HG03159 (cell line): ENCODE measurements around the gene NCKAP5.

Source experiments
- ATAC-seq: cut with Tn5 transposase; IDR thresholded peaks from one replicate; pipeline ENCODE4 v1.9.1; 2021; ENCODE audit warnings: mild to moderate bottlenecking, moderate library complexity; ENCODE audit not compliant: unreplicated experiment

NCKAP5 gene

DNA sequence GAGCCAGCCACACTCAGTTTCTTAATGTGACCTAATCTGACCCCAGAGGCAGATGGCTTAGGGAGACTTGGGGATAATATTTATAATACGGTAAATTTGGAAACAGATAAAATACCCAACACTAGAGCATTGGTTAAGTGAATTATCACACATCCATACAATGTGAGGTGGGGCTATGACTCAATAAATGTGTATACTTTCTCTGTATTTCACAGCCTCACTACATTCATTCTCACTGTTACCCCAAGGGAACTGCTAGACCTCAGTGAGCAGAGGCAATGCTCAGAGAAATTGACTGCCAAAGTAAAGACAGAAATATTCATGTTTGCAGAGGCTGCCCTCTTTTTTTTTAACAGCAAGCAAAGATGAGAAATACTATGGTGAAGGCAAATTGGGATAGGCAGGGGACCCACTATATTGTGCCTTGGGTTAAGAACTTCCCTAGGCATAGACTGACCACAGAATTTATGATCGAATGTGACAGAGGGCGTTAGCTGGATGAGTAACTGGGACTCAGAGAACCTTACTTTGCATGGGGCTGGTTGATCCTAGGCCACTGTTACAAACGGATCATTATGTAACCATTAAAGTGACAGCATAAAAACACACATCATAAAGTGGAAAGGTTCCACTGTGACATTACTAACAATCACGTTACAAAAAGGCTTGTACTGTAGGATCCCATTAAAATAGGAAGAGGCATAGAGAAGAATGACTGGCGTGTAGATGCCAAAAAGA lies 652.3 kb downstream of the NCKAP5 start:
- ATAC-seq, result peak; percentile 78

DNA sequence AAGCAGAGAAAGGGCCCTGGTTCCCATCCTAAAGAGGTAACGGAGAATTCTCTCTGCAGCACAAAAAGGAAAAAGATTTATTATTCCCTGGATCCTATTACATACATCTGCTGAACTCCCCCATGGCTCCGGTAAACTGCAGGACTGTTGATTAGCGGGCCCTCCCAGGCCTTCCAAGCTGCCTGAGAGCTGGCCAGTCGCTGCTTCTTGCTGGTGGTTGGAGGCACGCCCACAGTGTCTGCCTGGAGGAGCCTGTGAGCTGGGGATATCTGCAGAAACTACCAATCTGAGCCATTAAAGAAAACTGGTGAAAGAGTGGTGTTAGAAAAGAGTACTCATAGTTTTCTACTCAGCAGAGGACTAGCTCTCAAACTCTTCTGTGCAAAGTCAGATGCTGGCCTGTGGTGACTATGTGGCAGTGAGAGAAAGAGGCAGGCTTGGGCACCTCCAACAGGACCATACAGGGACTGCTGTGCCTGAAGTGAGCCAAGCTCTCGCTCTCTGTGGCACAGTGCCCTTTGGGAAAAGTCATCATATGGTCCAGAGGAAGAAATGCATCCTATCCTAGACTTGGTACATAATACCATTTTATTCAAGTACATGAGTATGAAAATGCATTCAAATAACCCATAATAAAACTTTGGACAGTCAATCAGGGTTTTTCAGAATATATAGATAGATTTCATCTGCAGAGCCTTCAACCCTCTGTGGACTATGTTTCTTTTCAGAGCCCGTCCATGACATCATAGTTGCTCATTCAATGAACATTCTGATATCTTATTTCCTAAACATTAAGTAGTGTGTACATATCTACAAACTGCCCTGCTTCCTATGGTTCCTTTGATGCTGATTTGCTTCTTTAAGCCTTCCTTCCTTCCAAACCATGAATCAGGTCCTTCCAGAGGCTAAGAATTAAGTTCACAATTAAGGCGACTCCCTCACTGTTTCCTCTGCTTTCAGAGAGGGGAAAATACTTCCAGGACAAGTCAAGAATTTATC lies 656.2 kb downstream of the NCKAP5 start:
- ATAC-seq, result no peak

DNA sequence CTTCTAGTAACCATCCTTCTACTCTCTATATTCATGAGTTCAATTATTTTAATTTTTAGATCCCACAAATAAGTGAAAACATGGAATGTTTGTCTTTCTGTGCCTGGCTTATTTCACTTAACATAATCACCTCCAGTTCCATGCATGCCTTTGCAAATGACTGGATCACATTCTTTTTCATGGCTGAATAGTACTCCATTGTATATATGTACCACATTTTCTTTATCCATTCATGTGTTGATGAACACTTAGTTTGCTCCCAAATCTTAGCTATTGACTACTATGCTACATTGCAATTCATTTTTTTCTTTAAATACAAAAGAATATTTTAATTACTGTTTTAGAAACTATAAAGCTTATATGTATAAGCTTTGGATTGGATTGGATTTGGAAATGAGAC lies 657.8 kb downstream of the NCKAP5 start:
- ATAC-seq, result no peak

DNA sequence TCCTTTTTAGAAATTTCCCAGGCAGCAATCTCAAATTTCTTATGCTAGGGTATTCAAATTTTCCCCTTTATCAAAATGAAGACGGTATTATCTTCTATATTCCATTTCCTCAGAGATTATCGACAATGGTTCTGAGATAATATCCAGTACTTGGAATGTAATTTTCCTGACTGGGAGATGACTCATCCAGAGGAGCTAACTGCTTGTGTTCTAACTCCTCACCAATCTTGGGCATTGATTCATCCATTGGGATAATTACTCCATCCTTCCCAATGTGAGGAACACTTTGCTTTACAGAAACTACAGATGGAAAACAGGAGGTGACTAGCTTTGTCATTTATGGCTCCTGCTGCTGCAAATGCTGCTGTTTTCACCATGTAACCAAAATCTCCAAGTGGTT lies 658.8 kb downstream of the NCKAP5 start:
- ATAC-seq, result no peak

DNA sequence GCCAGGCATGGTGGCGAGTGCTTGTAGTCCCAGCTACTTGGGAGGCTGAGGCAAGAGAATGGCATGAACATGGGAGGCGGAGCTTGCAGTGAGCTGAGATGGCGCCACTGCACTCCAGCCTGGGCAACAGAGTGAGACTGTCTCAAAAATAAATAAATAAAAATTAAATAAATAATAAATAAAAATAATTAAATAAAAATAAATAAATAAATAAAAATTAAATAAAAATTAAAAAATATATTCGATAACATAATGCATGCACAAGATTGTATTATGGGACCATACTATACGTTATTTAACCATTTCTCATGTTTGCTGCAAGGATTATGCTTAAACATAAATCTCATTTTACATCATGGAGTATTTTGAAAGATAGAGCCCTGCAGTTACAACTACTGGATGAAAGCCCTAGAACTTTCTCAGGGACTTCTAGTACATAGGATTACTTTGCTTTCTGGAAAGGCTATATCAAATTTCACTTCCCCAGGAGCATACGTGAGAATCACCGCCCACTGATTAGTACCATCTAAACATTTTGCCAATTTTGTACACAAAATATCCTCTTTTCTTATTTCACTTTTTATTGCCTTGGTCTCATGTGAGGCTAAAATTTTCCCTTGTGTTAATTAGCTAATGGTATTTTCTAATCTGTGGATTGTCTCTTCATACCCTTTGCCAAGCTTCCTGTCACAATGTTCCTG lies 664.0 kb downstream of the NCKAP5 start:
- ATAC-seq, result no peak

DNA sequence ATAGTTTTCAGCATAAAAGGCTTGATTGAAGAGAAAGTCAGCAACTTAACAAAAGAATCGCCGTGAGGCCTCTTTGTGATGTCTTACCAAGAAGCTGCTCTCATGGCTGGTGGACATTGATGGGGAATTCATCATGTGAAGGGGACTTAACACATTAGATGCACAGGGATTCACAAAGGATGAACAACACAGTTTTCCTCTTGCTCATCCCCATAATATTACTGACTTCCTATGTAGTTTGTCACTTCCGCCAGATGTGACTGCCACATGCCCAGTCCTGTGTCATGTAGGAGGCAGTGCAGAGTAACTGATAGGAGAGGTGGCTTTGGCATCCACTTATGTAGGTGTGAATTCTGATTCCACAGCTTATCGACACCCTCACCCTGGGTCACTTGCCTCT lies 665.6 kb downstream of the NCKAP5 start:
- no peak for ATAC-seq

DNA sequence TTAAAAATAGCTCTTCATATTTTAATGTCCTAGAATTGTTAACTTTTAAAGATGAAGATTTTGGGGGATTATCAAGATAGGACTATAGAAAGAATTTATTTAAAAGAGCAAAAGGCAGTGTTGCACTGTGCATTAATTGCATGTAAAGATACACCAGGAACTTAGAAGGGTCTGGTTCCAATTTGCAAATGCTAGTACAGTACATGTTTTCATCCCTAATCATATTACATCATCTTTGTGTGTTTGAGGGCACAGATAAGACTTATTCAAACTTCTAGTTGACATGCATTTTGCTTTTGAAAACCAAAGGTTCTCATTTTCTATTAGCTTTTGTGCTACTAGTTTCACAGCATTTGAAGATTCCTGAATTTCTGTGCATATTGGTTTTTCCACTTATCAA lies 666.6 kb downstream of the NCKAP5 start:
- ATAC-seq, result no peak

DNA sequence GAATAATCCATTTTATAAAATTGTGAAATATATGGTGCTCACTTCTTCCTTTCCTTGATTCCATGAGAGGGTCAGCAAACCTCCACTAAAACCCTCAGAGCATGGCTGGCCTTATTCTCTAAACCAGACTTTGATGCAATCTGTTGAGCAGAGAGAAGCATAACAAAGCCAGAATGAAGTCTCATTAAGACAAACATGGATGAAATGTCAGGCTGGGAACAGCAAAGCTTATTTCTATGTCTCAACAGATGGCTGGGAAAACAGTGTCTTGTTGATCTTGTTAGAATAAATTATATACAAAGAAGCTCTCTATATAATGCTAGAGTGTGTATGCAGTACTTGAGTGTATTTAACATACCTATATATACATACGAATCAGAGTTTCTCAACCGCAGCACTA lies 671.2 kb downstream of the NCKAP5 start:
- ATAC-seq, result no peak

DNA sequence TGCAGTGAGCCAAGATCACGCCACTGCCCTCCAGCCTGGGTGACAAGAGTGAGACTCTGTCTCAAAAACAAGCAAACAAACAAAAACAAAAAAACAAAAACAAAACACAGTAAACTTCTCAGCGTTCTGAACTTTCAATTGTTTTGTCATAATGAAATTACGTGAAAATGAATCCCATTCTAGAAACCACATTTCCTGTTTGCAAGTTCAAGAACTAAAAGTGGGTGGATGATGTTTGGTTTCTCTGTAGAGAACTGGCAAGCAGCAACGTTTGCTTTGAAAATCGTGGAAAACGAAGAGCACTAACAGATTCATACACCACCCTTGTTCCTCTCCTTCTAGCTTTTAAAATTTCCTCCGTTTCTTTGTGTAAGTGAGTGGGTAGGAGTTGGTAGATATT lies 672.2 kb downstream of the NCKAP5 start:
- no peak for ATAC-seq

DNA sequence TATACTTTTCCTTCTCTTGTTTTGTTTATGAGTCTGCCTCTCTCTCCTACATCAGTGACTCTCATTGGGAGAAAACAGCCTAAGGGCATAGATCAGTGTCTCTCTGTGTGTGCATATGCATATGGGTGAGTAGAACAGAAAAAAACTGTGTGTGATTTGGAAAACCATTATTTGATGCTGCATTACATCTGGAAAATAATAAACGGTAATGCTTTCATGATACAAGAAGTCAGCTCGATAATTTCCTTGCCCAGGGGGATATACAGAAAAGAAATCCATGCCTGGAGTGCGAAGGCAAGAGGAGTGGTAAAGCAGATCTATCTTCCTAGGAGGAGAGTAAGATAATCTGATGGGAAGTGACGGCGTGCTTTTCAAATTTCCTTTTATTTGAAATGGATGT lies 676.8 kb downstream of the NCKAP5 start:
- no peak for ATAC-seq

DNA sequence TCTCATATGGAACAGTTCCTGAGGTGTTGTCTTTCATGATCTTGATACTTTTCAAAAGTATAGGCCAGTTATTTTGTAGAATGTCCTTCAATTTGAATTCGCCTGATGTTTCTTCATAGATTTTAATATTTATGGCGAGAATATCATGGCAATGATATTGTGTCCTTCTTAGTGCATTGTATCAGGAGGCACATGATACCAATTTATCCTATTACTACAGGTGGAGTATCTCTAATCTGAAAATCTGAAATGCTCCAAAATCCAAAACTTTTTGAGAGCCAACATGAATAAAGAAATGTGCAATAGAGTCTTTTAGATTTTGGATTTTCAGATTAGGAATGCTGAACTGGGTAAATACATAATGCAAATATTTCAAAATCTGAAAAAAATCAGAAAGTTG lies 681.7 kb downstream of the NCKAP5 start:
- no peak for ATAC-seq

DNA sequence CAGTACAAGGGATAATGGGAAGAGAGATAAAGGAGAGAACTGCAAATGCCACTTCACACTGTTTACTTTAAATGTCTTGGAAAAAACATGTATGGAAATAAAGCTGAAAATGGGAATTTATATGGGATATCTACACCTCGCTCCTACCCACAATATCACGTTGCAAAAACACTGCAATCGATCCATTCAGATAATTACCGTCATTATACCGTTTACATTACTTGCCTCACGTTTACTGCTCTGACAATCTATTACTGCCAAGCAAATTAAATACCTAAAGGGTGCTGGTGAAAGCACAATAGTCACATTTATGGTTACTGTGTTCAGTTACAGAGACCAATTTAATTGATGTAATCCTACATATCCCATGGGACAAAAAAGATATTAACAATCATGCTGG lies 683.6 kb downstream of the NCKAP5 start:
- ATAC-seq, result no peak

DNA sequence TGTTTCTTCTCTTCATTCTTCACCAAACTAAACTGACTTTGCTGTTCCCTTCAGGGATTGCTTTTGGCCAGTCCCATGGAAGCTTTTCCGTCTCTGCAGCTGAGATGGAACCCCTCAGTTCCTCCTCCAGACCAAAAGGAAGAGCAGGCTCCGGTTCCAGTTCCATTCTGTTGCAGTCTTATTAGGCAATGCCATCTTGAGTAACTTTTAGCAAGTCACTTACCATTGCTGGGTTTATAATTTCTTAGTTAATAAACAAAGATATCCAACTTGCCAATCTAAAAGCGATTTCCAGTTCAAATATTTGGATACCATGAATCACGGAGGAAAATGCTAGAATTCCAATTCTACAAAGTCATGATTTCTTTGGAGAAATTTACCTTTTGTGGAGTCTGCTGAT lies 684.0 kb downstream of the NCKAP5 start:
- ATAC-seq, result no peak

DNA sequence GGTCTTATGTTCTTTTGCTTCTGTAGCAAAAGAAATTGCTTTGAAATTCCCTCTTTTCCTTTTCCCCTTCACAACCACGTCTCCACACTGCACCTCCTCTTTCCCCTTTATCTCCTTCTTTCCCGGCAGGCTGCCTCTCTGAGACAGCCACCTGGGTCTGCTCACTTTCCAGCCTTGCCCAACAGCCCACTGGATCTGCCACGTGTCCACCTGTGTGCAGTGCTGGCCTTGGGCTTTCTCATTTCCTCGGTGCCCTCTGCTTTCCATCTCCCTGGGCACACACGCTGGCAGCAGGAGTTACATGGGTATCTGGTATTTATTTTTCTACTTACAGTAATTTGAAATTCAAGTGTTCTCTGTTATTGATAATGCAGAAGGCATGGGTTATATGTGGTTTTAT lies 684.8 kb downstream of the NCKAP5 start:
- no peak for ATAC-seq

DNA sequence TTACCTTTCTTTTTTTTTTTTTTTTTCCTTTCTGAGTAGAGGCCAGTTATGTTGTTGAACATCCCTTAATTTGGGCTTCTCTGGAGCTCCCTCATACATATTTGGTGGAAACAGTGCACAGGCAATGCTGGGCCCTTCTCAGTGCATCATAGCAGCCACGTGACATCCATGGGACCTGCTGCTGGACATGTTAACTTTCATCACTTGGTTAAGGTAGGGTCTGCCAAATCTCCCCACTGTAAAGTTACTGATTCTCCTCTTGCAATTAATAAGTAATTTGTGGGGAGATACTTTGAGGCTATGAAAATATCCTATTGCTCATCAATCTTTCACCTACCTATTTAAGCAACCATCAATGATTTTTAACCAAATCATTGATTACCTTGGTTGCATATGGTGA lies 686.7 kb downstream of the NCKAP5 start:
- ATAC-seq, result no peak

DNA sequence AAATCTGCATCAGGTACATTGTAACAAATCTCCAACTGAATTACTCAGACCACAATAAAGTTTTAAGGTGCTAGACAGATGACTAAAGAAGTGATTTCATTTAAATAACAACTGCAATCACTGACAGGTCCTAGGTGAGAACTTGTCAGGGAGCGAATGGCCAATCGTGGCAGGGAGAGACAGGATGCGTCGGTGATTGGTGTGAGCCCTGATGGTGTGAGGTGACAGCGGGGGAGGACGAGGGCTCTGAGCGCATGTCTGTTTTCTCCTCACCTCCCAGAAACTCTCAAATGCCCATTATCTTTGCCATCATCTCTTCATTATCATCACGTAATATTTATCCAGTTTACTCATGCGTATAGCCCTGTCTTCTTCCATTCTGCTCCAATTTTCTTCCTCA lies 690.3 kb downstream of the NCKAP5 start:
- no peak for ATAC-seq

DNA sequence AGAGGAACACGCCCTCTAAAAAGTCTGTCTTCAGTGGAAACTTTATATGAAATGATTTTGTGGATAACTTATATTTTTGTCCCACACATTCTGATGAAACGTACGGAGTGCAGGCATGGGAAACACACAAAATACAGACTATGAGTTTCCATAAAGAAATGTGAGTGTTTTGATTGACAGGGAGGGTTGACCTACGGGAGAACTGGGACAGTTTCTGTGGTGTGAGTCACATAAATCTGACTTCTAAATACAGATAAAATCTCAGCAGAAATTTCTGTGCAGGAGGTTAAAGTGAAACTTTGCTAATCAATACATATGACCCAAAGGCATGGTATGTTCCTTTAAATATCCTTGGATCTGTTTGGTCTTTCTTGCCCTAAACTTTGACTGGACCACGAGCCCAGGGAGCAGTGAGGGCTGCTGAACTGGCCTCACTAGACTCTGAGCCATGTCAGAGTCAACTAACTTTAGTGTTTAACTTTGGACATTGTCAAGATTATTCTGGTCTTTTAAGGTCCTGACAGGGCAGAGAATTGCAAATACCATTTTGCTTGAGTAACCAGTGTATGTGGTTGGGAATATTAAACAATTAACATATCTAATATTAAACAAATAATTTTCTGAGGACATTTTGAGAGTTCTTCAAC lies 691.4 kb downstream of the NCKAP5 start:
- no peak for ATAC-seq

DNA sequence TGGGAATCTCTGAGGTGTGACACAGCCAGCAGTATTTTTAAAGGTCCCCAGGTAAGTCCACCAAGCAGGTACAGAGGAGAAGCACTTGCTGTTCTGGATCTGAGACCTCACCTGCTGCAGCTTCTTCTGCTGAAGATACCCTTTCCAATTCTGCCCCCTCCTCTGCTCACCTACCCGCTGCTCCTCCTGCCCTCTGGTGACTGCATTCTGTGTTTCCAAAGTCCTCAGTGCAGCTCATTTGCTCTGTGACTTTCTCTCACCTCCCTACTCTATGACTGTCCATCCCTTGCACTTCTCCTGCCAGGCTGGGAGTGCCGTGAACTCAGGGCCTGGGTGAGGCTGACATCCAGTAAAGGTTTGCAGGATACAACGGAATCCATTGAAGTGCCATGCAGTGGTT lies 693.1 kb downstream of the NCKAP5 start:
- ATAC-seq, result no peak

DNA sequence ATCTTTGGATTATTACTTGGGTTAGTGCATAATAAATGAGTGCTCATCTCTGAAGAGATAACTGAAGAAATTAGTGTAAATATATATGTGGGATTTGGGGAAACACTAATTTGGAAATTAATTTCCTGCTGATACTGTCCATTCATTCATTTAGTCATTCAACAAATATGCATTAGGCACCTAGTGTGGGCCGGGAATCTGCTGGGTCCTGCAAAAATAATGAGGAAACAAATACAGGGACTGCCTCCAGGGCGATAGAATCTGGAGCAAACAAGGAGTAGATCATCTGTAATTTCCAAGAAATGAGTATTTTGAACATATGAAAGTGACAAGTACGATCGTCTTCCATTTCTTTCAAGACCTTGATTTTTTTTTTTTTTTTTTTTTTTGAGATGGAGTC lies 694.5 kb downstream of the NCKAP5 start:
- no peak for ATAC-seq

DNA sequence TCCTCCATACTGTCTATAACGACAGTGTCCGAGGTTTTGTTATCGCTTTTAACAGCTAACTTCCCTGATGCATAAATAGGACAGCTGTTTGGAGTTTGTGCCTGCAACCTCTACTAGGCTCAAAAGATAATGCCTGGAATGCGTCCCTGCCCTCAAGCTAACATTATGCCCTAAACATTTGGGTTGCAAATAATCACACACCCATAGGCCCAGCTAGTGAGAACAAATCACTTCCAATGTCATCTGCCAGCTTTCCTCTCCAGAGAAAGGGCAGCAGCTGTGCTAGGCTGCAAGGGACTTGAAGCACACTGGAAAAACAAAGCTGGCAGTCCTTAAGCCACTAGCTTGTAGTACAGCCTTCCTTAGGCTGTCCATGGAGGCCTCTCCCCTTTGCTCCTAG lies 696.4 kb downstream of the NCKAP5 start:
- ATAC-seq, result no peak

DNA sequence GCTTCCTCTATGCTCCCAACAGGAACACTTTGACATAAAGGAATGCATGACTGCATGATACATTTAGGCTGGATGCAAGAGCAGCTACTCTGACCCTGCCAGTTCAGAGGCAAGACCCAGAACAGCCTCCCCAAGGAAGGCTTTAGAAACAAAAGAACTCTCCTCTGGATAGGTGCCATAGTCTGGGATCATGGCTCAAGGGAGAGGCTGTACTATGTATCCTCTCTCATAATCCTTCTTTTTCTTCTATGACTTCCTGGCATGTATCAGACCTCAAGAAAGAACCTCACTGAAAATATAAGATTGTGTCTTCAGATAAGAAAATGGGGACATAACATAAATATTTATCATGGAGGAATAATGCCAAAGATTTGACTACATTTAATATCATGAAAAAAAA lies 704.3 kb downstream of the NCKAP5 start:
- ATAC-seq, result no peak
